Frontal cortex (tissue), 1 donor: ENCODE measurements around the gene OR1S1. TPM values are rescaled to one million over a fixed set of nuclear protein-coding genes. Genes with fewer than 3 reads are reported as not detected.

ENCODE experiments used
- total RNA-seq: library from RNA; depleted of rRNA; stranded (reverse); fragments of >200 nt; gene quantifications from one replicate; pipeline ENCODE4 v1.2.3, GENCODE V29; 2014

The OR1S1 gene
- total RNA-seq, 1 donor from 2014 or later, result not detected

Other genes with a start within 250 kb of the OR1S1 start
- gene OR9Q1, start 188.8 kb upstream of the OR1S1 start, total RNA-seq, result not detected
- gene OR6Q1, start 181.8 kb upstream of the OR1S1 start, total RNA-seq, result not detected
- gene OR9I1, start 87.2 kb upstream of the OR1S1 start, total RNA-seq, result not detected
- under 0.01 TPM for gene OR9Q2, start 23.6 kb upstream of the OR1S1 start, total RNA-seq
- gene OR1S2, start 8.6 kb upstream of the OR1S1 start, total RNA-seq, result not detected
- gene OR10Q1, start 16.2 kb downstream of the OR1S1 start, total RNA-seq, result not detected
- gene OR10W1, start 55.5 kb downstream of the OR1S1 start, total RNA-seq, result not detected
- not detected for gene OR5B17, start 146.3 kb downstream of the OR1S1 start, total RNA-seq
- gene OR5B3, start 194.2 kb downstream of the OR1S1 start, total RNA-seq, result not detected
- gene OR5B2, start 215.4 kb downstream of the OR1S1 start, total RNA-seq, result not detected
- gene OR5B12, start 229.5 kb downstream of the OR1S1 start, total RNA-seq, result not detected